C4-2B (cell line): ENCODE data around the gene NCCRP1.

Source experiments
- H3K27ac ChIP-seq: fragments of 450-650 bp; 2 replicates; pipeline ENCODE4 v1.5.1; 2017
- ZFX ChIP-seq: fragments of 450-650 bp; IDR thresholded peaks from 2 replicates; pipeline ENCODE4 v1.6.1; 2017
- TF ChIP-seq, protein P1 (sequence below): fragments of 450-650 bp; conservative IDR thresholded peaks from 2 replicates; pipeline ENCODE4 v1.5.1; 2017; ENCODE audit warnings: mild to moderate bottlenecking

NCCRP1 gene

DNA sequence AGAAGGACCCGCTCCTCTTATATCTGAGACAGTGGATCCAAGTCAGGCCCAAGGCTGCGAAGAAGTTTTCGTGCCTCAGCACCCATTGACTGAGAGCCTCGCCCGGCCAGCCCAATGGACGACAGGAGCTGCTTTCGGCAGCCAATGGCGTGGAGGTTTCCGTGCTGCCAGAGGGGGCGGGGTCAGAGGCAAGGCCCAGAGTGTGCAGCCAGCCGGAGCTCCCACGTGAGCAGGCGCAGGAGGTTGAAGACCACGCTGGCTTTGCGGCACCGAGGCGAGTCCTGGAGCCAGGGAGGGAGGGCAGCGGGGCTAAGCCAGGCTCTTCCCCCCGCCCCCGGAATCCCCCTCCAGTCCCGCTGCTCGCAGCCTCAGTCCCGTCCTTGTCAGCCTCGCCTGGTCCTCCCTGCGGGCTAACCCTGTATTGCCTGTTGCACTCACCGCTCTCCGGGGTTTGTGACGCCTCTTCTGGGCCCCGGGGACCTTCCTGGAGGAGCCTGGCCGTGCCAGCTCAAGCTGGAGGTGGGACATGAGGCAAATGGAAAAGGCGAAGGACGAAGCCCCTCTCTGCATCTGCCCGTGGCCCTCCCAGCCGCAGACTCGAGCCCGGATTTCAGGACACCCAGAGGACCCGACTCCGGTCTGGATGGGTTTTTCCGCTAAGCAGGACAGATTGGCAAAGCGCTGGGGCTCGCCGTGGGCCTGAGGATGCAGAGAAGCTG, 50.3 kb downstream of the NCCRP1 start:
- no peak overlapping the region for H3K27ac ChIP-seq
- TF ChIP-seq, protein P1, sequence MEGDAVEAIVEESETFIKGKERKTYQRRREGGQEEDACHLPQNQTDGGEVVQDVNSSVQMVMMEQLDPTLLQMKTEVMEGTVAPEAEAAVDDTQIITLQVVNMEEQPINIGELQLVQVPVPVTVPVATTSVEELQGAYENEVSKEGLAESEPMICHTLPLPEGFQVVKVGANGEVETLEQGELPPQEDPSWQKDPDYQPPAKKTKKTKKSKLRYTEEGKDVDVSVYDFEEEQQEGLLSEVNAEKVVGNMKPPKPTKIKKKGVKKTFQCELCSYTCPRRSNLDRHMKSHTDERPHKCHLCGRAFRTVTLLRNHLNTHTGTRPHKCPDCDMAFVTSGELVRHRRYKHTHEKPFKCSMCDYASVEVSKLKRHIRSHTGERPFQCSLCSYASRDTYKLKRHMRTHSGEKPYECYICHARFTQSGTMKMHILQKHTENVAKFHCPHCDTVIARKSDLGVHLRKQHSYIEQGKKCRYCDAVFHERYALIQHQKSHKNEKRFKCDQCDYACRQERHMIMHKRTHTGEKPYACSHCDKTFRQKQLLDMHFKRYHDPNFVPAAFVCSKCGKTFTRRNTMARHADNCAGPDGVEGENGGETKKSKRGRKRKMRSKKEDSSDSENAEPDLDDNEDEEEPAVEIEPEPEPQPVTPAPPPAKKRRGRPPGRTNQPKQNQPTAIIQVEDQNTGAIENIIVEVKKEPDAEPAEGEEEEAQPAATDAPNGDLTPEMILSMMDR = no peak
- no peak for TF ChIP-seq ZFX

DNA sequence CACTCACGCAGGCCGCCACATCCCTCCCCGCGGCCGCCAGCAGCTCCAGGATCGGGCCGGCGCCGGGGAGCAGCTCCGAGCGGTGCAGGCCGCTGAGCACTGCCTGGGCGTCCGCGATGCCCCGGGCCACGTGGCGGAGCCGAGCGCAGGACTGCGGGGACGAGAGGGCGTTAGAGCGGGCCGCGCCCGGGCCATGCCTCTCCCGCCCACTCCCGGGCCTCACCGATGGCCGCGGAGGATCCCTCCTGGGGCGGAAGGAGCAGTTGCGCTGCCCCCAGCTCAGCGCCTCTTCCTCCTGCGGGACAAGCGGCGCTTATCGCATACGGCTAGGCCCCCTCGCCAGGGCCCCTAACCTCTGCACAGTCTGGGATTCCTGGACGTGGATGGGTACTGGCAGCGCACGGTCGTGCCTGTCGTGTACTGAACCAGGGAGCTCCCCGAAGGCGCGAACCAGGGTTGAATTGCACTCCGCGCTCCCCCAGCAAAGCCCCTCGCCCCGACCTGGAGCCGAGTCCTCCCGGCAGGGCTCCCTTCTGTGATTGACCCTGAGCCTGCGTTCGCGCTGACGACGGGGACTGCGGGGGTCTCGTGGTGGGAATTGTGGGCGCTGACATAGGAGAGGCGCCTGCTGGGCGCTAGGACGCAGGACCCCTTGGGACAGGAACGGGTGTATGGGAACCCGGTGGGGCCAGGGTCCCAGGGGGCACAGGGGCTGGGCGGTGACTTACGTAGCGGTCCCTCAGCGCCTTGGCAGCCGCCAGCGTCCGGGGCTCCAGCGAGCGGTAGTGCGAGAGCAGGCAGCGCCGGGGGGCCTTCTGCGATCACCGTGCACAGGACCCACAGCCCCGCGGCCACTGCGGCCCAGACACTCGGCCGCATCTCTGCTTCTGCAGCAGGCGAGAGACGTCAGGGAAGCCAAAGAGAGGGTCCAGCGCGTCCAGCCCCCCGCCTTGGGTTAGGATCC, 51.2 kb downstream of the NCCRP1 start:
- TF ChIP-seq, protein P1 = no peak
- no peak for TF ChIP-seq ZFX
- no peak overlapping the region for H3K27ac ChIP-seq

DNA sequence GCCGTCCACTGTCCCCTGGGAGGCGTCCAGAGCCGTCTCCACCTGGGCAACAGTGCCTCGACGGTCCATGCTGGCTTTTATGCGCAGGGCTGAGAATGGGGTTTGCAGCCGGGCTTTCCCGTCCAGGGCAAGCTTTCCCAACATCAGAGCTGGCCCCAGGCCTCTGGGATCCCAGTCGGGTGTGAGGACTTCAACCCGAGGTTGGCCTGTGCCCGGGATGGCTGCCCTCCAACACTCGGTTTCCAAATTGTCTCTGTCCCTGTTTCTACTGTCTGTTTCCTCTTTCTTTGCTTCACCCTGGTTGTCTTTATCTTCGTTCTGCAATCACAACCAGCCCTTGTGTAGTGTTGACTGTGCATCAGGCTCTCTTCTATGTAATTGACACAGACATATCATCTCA, 52.0 kb downstream of the NCCRP1 start, which contains the start of gene IFNL4:
IFNL4 (minus strand) TSS at position 51 of the 400 bp plus-strand sequence.
- TF ChIP-seq, protein P1 = no peak
- no peak for TF ChIP-seq ZFX

DNA sequence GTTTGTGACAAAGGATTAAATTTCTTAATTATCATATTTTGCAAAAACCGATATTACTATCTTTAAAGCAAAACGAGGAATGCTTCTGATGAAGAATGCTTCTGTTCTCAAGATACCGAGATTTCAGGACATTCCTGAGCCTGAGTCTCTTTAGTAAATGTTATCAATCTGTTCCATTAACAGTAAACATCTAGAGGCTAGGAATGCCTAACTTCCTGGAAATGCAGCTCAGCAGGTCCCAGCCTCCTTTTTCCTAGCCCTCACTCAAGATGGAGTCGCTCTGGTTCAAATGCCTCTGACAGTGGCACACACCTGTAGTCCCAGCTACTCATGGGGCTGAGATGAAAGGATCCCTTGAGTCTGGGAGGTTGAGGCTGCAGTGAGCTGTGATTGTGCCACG, 54.3 kb downstream of the NCCRP1 start:
- TF ChIP-seq ZFX = no peak
- TF ChIP-seq, protein P1 = no peak
- no peak overlapping the region for H3K27ac ChIP-seq

More for the DNA sequence above, 52.0 kb downstream of the NCCRP1 start, which contains the start of gene IFNL4:
- no peak within 1 kb of the TSS for H3K27ac ChIP-seq
